ENCODE results near the gene CCR6. TPM values are rescaled to one million over a fixed set of nuclear protein-coding genes. Genes with fewer than 3 reads are reported as not detected.

The CCR6 gene
- total and polyA plus RNA-seq, 2 of the 8 experiments (the other 6 are each of a cell fraction or from before 2014, with no cell fraction given), result 0.06 TPM; not detected in 1

DNA sequence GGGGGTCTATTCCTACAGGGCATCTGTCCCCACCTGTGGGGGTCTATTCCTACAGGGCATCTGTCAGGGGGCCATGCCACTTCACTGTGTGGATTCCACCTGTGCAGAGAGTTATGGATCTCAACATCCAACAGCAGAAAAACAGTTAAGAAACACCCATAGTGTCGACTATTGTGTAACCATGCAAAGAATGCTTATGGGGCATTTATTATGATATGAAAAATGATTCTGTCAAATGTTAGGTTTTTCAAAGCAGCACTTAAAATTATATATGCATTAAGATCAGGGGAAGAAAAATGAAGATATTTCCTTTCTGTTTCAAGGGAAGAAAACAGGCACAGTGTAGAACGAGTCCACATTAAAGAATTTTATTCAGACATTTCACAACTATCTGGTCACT lies 32.0 kb downstream of the CCR6 start:
- Histone ChIP-seq H4K20me1 (replicated peaks in 1 of 2; ENCODE audit: control insufficient read depth in 1 of 2, insufficient read depth in 2 of 2, low read length in 2 of 2) (no peaks in the 10 kb centered on the region), H4K91ac (replicated peaks; ENCODE audit: insufficient read length, low read length) (no peak overlapping the region), H3K18ac (ENCODE audit: extremely low read depth, low read length) (no peak overlapping the region), H2BK120ac (replicated peaks; ENCODE audit: low read depth, low read length) (no peak overlapping the region), H2AK5ac (ENCODE audit: low read depth, low read length) (no peak overlapping the region), H2BK15ac (ENCODE audit: low read length) (no peak overlapping the region), H2AFZ (ENCODE audit: low read length) (no peak overlapping the region), H3K36me3 (ENCODE audit: control insufficient read depth in 2 of 4, insufficient read depth in 4 of 4, low read length in 3 of 4) (no peaks in the 10 kb centered on the region), H3K14ac (ENCODE audit: insufficient read length) (no peak overlapping the region), H3K23ac (ENCODE audit: insufficient read length) (no peak overlapping the region), H3K79me2 (ENCODE audit: control insufficient read depth in 1 of 2, insufficient read depth in 2 of 2, low read length in 2 of 2) (no peaks in the 10 kb centered on the region), H3K4me3 (ENCODE audit: extremely low read depth in 1 of 4, insufficient read depth in 2 of 4, low read depth in 3 of 4, low read length in 4 of 4) (no peak overlapping the region), H2BK12ac (ENCODE audit: low read depth, low read length) (no peak overlapping the region), H2BK5ac (ENCODE audit: low read depth, low read length) (no peak overlapping the region), H3K4ac (replicated peaks; ENCODE audit: insufficient read length, low read depth, low read length) (no peak overlapping the region), H3K27me3 (replicated peaks in 1 of 4; ENCODE audit: control insufficient read depth in 3 of 4, extremely low read depth in 1 of 4, insufficient read depth in 3 of 4, low read length in 3 of 4) (no peaks in the 10 kb centered on the region), H4K8ac (ENCODE audit: extremely low read depth, insufficient read depth, low read length) (no peak overlapping the region), H3K4me1 (replicated peaks in 1 of 4; ENCODE audit: control insufficient read depth in 3 of 4, insufficient read depth in 4 of 4, low read length in 3 of 4) (peaks cover 0 to 12% (median 2%) of the 10 kb centered on the region in 4 experiments; a peak in 5 of 7 replicates), H4K5ac (ENCODE audit: insufficient read length, low read depth, low read length) (no peak overlapping the region), H3K4me2 (ENCODE audit: insufficient read depth in 1 of 2, low read depth in 2 of 2, low read length in 2 of 2) (no peak overlapping the region), H3K9me3 (ENCODE audit: insufficient read depth in 2 of 2, low read depth in 1 of 2, low read length in 1 of 2) (peaks cover 0 to 3% of the 10 kb centered on the region in 2 experiments; a peak in 1 of 4 replicates), H3K27ac (ENCODE audit: low read depth, low read length) (no peak overlapping the region), H3K23me2 (ENCODE audit: low read depth, low read length) (no peaks in the 10 kb centered on the region), H3K56ac (replicated peaks; ENCODE audit: insufficient read length, low read depth, low read length) (no peak overlapping the region), H3K79me1 (ENCODE audit: low read depth, low read length) (no peaks in the 10 kb centered on the region), H2BK20ac (ENCODE audit: low read length) (no peak overlapping the region), H3K9ac (replicated peaks in 1 of 4; ENCODE audit: extremely low read depth in 1 of 4, low read depth in 3 of 4, low read length in 3 of 4) (no peak overlapping the region)
- WGBS, 2 experiments (ENCODE audit: extremely low coverage in 1 of 2, insufficient coverage in 1 of 2, insufficient read length in 1 of 2, insufficient replicate concordance in 2 of 2, low coverage in 1 of 2, low lambda C conversion rate in 2 of 2, missing lambda C conversion rate in 1 of 2), result 87% methylated on average over 2 of the region's 2 CpGs; no CpG with 5 or more reads in 1 of the 2 experiments
- DNase-seq (ENCODE audit: low read depth in 1 of 2, low spot score in 2 of 2) (no peak), FAIRE-seq (no peak)
- ChIA-PET CTCF (ENCODE audit: partially characterized antibody) (no interaction called here), POLR2A (ENCODE audit: partially characterized antibody) (no interaction called here)
- TF ChIP-seq KDM1A (IDR thresholded peaks at IDR 0.05; ENCODE audit: borderline replicate concordance, low read length) (no peak), JUND (IDR thresholded peaks at IDR 0.05; ENCODE audit: low read length) (no peak), BACH1 (IDR thresholded peaks at IDR 0.05; ENCODE audit: low read length) (no peak), CTBP2 (IDR thresholded peaks at IDR 0.05; ENCODE audit: borderline replicate concordance, insufficient read depth, insufficient read length, low read length) (no peak), RXRA (IDR thresholded peaks at IDR 0.05; ENCODE audit: insufficient read depth, low read depth, low read length) (no peak), BRCA1 (IDR thresholded peaks at IDR 0.05; ENCODE audit: low read depth, low read length) (no peak), TEAD4 (IDR thresholded peaks at IDR 0.05; ENCODE audit: low read depth, low read length) (no peak), POLR2AphosphoS5 (IDR thresholded peaks at IDR 0.05; ENCODE audit: low read depth, low read length) (no peak), CBX8 (IDR thresholded peaks at IDR 0.05; ENCODE audit: borderline replicate concordance, low read depth, low read length) (no peak), ASH2L (IDR thresholded peaks at IDR 0.05; ENCODE audit: low read length) (no peak)
- TF ChIP-seq, protein P1, sequence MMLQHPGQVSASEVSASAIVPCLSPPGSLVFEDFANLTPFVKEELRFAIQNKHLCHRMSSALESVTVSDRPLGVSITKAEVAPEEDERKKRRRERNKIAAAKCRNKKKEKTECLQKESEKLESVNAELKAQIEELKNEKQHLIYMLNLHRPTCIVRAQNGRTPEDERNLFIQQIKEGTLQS (IDR thresholded peaks at IDR 0.05; ENCODE audit: insufficient read depth, low read depth, low read length), result no peak

Data from H1 (cell line).